HG02798 (cell line): ENCODE measurements around the gene CBR3.

ENCODE experiments used
- ATAC-seq: cut with Tn5 transposase; IDR thresholded peaks from one replicate; pipeline ENCODE4 v1.9.1; 2021; ENCODE audit warnings: mild to moderate bottlenecking; ENCODE audit not compliant: unreplicated experiment, poor library complexity

Gene CBR3

GRCh38 chr21:36178349-36178748 lies 43.5 kb downstream of the CBR3 start:
- no peak for ATAC-seq

- no peak for ATAC-seq
Measured at GRCh38 chr21:36179145-36179544, 44.3 kb downstream of the CBR3 start.

- ATAC-seq, result no peak
Measured at GRCh38 chr21:36180963-36181362, 46.1 kb downstream of the CBR3 start.

GRCh38 chr21:36183144-36183795 lies 48.4 kb downstream of the CBR3 start:
- ATAC-seq, result no peak

GRCh38 chr21:36184545-36184944 lies 49.7 kb downstream of the CBR3 start:
- ATAC-seq, result no peak

GRCh38 chr21:36185523-36185922 lies 50.6 kb downstream of the CBR3 start:
- ATAC-seq, result no peak

- no peak for ATAC-seq
Measured at GRCh38 chr21:36186081-36186480, 51.2 kb downstream of the CBR3 start.

GRCh38 chr21:36186506-36187399 lies 51.9 kb downstream of the CBR3 start:
- ATAC-seq, result no peak

- no peak for ATAC-seq
Measured at GRCh38 chr21:36188081-36188681, 53.3 kb downstream of the CBR3 start.

GRCh38 chr21:36188937-36189336 lies 54.1 kb downstream of the CBR3 start:
- no peak for ATAC-seq

GRCh38 chr21:36190736-36191135 lies 55.9 kb downstream of the CBR3 start:
- no peak for ATAC-seq

GRCh38 chr21:36193200-36193599 lies 58.3 kb downstream of the CBR3 start:
- no peak for ATAC-seq

- ATAC-seq, result no peak
Measured at GRCh38 chr21:36194024-36194423, 59.1 kb downstream of the CBR3 start.

- no peak for ATAC-seq
Measured at GRCh38 chr21:36195613-36196012, 60.7 kb downstream of the CBR3 start.
